AG04450 (cell line): Measurements from ENCODE around the gene PDK2. TPM values are rescaled to one million over a fixed set of nuclear protein-coding genes. Genes with fewer than 3 reads are reported as not detected.

Experiments used
- CTCF ChIA-PET: fragments of 300-600, 350-600 bp; formaldehyde crosslinking; extraction: SDS; loops from one replicate; lab custom pipeline; 2022; ENCODE audit warnings: antibody characterized with exemption, inconsistent platforms; lab: Charles Lee
- POLR2A ChIA-PET: fragments of 350-600 bp; formaldehyde crosslinking; extraction: SDS; loops from one replicate; lab custom pipeline; 2021; ENCODE audit warnings: antibody characterized with exemption, inconsistent platforms; lab: Yijun Ruan, JAX
- DNase-seq: peaks from one replicate; pipeline ENCODE4 v3.0.0-alpha.2; 2011; ENCODE audit warnings: low read depth, low spot score
- H3K27ac ChIP-seq: one replicate; pipeline ENCODE4 v1.5.1; 2012; ENCODE audit warnings: low read depth, low read length, control low read depth
- H3K27me3 ChIP-seq: one replicate; pipeline ENCODE4 v1.6.0; 2012; ENCODE audit warnings: low read length; ENCODE audit not compliant: control insufficient read depth, insufficient read depth
- H3K4me3 ChIP-seq: 2 replicates; pipeline ENCODE4 v1.5.1; 2011; ENCODE audit warnings: mild to moderate bottlenecking, low read depth, low read length, control low read depth
- H3K9me3 ChIP-seq: 2 replicates; pipeline ENCODE4 v1.5.1; 2012; ENCODE audit warnings: low read length; ENCODE audit not compliant: control insufficient read depth, insufficient read depth
- CTCF ChIP-seq: IDR thresholded peaks from 2 replicates; pipeline ENCODE4 v1.5.1; 2011; ENCODE audit warnings: low read depth, low read length, control low read depth, inconsistent platforms
- polyA plus RNA-seq: library from polyadenylated mRNA; depleted of rRNA; stranded (reverse); fragments of >200 nt; gene quantifications from 2 replicates; pipeline ENCODE4 v1.2.3, GENCODE V29; 2011

PDK2 gene
- polyA plus RNA-seq, 1 experiment = 62.4 TPM

DNA sequence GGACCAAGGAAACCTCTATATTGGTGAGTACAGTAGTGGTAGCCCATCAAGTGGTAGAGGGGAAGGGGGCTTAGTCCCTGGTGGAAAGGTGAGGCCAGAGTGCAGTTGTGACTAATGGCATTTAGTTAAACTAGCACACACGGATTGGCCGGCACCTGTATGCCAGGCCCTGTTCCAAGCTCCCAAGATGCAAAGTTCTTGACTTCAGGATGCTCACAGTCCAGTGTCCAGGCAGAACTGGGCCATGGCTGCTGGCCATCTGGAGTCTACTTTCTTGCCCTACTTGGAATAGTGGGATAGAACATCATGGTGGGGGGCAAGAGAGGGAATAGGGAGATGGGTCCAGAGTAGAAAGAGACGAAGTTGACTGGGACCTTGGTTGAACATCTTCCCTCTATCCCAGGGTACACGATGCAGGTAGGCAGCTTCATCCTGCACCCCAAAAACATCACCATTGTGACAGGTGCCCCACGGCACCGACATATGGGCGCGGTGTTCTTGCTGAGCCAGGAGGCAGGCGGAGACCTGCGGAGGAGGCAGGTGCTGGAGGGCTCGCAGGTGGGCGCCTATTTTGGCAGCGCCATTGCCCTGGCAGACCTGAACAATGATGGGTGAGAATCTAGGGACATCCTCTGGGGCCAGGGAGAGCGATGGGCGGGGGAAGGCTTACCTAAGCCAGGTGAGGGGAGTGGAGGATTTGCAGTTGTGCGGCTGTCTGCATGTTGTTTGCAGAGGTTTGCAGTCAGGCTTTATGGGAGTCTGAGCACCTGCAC lies 24.1 kb upstream of the PDK2 start:
- no peak for TF ChIP-seq CTCF
- DNase-seq = no peak
- no peak overlapping the region for H3K27ac ChIP-seq
- ChIA-PET POLR2A (no interaction called here), CTCF (interaction anchor here (1.2 kb wide), 1 partner anchor 16 kb away, joined by 3 read pairs; no protein-coding TSS in a partner anchor)
- no peak overlapping the region for H3K4me3 ChIP-seq
- H3K27me3 ChIP-seq = no peaks in the 10 kb centered on the region
- H3K9me3 ChIP-seq = peaks cover 6% of the 10 kb centered on the region; the same call in 1 of the 2 replicates

- TF ChIP-seq CTCF = no peak
- no peak for DNase-seq
- ChIA-PET CTCF (no interaction called here), POLR2A (no interaction called here)
- peaks cover 6% of the 10 kb centered on the region; the same call in 1 of the 2 replicates for H3K9me3 ChIP-seq
- no peak overlapping the region for H3K27ac ChIP-seq
- no peak overlapping the region for H3K4me3 ChIP-seq
- H3K27me3 ChIP-seq = no peaks in the 10 kb centered on the region
Measured at GRCh38 chr17:50071692-50072091, 23.5 kb upstream of the PDK2 start.

GRCh38 chr17:50072130-50072529 lies 23.0 kb upstream of the PDK2 start:
- Histone ChIP-seq H3K4me3 (no peak overlapping the region), H3K9me3 (peaks cover 6% of the 10 kb centered on the region; the same call in 1 of the 2 replicates), H3K27ac (peak overlapping the region; percentile 11), H3K27me3 (no peaks in the 10 kb centered on the region)
- CTCF ChIA-PET = no interaction called here
- POLR2A ChIA-PET = no interaction called here
- DNase-seq = no peak
- 0 out of 2 replicates have a peak, but pooled peaks have one; percentile 3 for TF ChIP-seq CTCF

DNA sequence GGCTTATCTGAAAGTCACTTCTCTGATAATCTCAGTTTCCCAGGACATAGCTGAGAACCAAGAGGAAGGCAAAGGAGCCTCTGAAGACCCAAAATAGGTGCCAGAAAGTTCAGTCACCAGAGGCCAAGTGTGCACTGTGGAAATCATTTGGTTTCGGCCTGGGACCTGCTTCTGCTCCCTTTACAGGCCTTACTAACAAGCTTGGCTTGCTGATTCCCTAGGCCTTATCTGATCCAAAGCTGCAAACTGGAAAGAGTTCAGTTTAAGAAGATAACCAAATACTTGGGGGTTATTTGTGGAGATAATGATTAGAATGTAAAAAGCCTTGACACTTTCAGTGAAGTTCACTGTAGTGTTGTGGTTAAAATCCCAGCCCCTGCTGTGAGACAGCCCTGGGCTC lies 22.2 kb upstream of the PDK2 start:
- Histone ChIP-seq H3K9me3 (peaks cover 6% of the 10 kb centered on the region; the same call in 1 of the 2 replicates), H3K27ac (no peak overlapping the region), H3K27me3 (no peaks in the 10 kb centered on the region), H3K4me3 (no peak overlapping the region)
- DNase-seq = no peak
- CTCF ChIA-PET = interaction anchor here (0.8 to 2.4 kb wide), 4 partner anchors 8 to 289 kb away, joined by 3 to 14 read pairs (median 3); no protein-coding TSS in a partner anchor
- POLR2A ChIA-PET = interaction anchor here (0.8 kb wide), 1 partner anchor 12 kb away, joined by 3 read pairs; no protein-coding TSS in a partner anchor
- TF ChIP-seq CTCF = no peak

GRCh38 chr17:50074227-50074626 lies 20.9 kb upstream of the PDK2 start:
- TF ChIP-seq CTCF = no peak
- H3K27me3 ChIP-seq = no peaks in the 10 kb centered on the region
- peaks cover 6% of the 10 kb centered on the region; the same call in 1 of the 2 replicates for H3K9me3 ChIP-seq
- DNase-seq = no peak
- CTCF ChIA-PET = interaction anchor here (0.6 to 2.4 kb wide), 4 partner anchors 13 to 351 kb away, joined by 3 to 14 read pairs (median 6); no protein-coding TSS in a partner anchor
- H3K4me3 ChIP-seq = no peak overlapping the region
- POLR2A ChIA-PET = no interaction called here
- H3K27ac ChIP-seq = no peak overlapping the region
